CD14-positive monocyte (primary cell): ENCODE measurements around the gene DCHS1. TPM values are rescaled to one million over a fixed set of nuclear protein-coding genes. Genes with fewer than 3 reads are reported as not detected.
A peak's percentile ranks its signal among the peaks of the same experiment; 100 is the strongest.

Experiments used
- DNase-seq, 3 donors: peaks; one replicate each; pipeline ENCODE4 v3.0.0-alpha.2; 2011 to 2022
- H2AFZ ChIP-seq: 2 replicates; pipeline ENCODE4 v1.6.0; 2012; ENCODE audit warnings: mild to moderate bottlenecking, low read depth, low read length, inconsistent platforms; ENCODE audit not compliant: insufficient read depth, poor library complexity, severe bottlenecking
- H3K27ac ChIP-seq, 2 donors: 1 replicate in 1 of 2; 2 replicates in 1 of 2; pipeline ENCODE4 v1.5.1; 2012 to 2013; ENCODE audit warnings: low read length in 2 of 2, control low read depth in 1 of 2, inconsistent platforms in 1 of 2, low read depth in 1 of 2, mild to moderate bottlenecking in 1 of 2
- H3K27me3 ChIP-seq, 2 donors: one replicate each; pipeline versions ENCODE4 v1.6.0 to v1.6.1; 2011 to 2013; ENCODE audit warnings: low read length in 2 of 2; ENCODE audit not compliant: control insufficient read depth in 2 of 2, insufficient read depth in 2 of 2
- H3K36me3 ChIP-seq, 2 donors: replicated peaks in 1 of 2; 1 replicate in 1 of 2; 2 replicates in 1 of 2; pipeline versions ENCODE4 v1.5.1 to v1.6.1; 2012 to 2013; ENCODE audit warnings: low read length in 2 of 2, control low read depth in 1 of 2, inconsistent platforms in 1 of 2, mild to moderate bottlenecking in 1 of 2; ENCODE audit not compliant: insufficient read depth in 2 of 2, control insufficient read depth in 1 of 2
- H3K4me1 ChIP-seq, 2 donors: 1 replicate in 1 of 2; 2 replicates in 1 of 2; pipeline versions ENCODE4 v1.5.1 to v1.6.1; 2012 to 2013; ENCODE audit warnings: low read length in 2 of 2, control low read depth in 1 of 2, inconsistent platforms in 1 of 2, mild to moderate bottlenecking in 1 of 2, moderate library complexity in 1 of 2; ENCODE audit not compliant: insufficient read depth in 2 of 2, control insufficient read depth in 1 of 2
- H3K4me2 ChIP-seq: replicated peaks from 2 replicates; pipeline ENCODE3; 2012; ENCODE audit warnings: low read length, moderate library complexity, mild to moderate bottlenecking; ENCODE audit not compliant: poor library complexity, severe bottlenecking; ENCODE audit errors: extremely low read depth
- H3K4me3 ChIP-seq, 3 experiments: fragments of 200-600 bp in 1 of 3; sonication (generic) in 1 of 3; replicated peaks in 1 of 3; 1 replicate in 2 of 3; 2 replicates in 1 of 3; pipeline ENCODE4 v1.5.1; 2011 to 2013; ENCODE audit warnings: low read length in 3 of 3, mild to moderate bottlenecking in 3 of 3, control low read depth in 2 of 3, low read depth in 2 of 3, inconsistent platforms in 1 of 3, moderate library complexity in 1 of 3
- H3K79me2 ChIP-seq: 2 replicates; pipeline ENCODE4 v1.6.0; 2012; ENCODE audit warnings: mild to moderate bottlenecking, control low read depth, inconsistent platforms, low read length, moderate library complexity; ENCODE audit not compliant: insufficient read depth
- H3K9ac ChIP-seq: 2 replicates; pipeline ENCODE4 v1.6.0; 2017; ENCODE audit warnings: low read length, mild to moderate bottlenecking; ENCODE audit not compliant: insufficient read depth, poor library complexity, severe bottlenecking
- H3K9me3 ChIP-seq, 2 donors: replicated peaks in 1 of 2; 1 replicate in 1 of 2; 2 replicates in 1 of 2; pipeline versions ENCODE4 v1.5.1 to v1.6.1; 2012 to 2013; ENCODE audit warnings: low read length in 2 of 2, control low read depth in 1 of 2; ENCODE audit not compliant: control insufficient read depth in 1 of 2, insufficient read depth in 1 of 2
- H4K20me1 ChIP-seq: 2 replicates; pipeline ENCODE4 v1.6.0; 2012; ENCODE audit warnings: mild to moderate bottlenecking, low read length, control low read depth, moderate library complexity; ENCODE audit not compliant: insufficient read depth
- H3K27ac Mint-ChIP-seq, 7 donors: one replicate each; pipeline ENCODE4 v1.8.0; 2020; ENCODE audit warnings: mild to moderate bottlenecking in 7 of 7, mixed read lengths in 7 of 7, moderate library complexity in 6 of 7, inconsistent platforms in 2 of 7
- H3K27me3 Mint-ChIP-seq, 3 donors: one replicate each; pipeline ENCODE4 v1.8.0; 2021 to 2022; ENCODE audit warnings: low read depth in 3 of 3, mild to moderate bottlenecking in 3 of 3, mixed read lengths in 3 of 3, moderate library complexity in 3 of 3, inconsistent platforms in 1 of 3
- H3K36me3 Mint-ChIP-seq, 2 donors: one replicate each; pipeline ENCODE4 v1.8.0; 2020; ENCODE audit warnings: mixed read lengths in 2 of 2, inconsistent platforms in 1 of 2, mild to moderate bottlenecking in 1 of 2
- H3K4me1 Mint-ChIP-seq: one replicate; pipeline ENCODE4 v1.8.0; 2020; ENCODE audit warnings: mild to moderate bottlenecking, mixed read lengths
- H3K4me3 Mint-ChIP-seq, 2 donors: one replicate each; pipeline ENCODE4 v1.8.0; 2020; ENCODE audit warnings: mild to moderate bottlenecking in 2 of 2, mixed read lengths in 2 of 2, moderate library complexity in 1 of 2
- H3K9me3 Mint-ChIP-seq, 7 donors: one replicate each; pipeline ENCODE4 v1.8.0; 2020 to 2022; ENCODE audit warnings: mixed read lengths in 7 of 7, mild to moderate bottlenecking in 6 of 7, moderate library complexity in 6 of 7, inconsistent platforms in 2 of 7
- CTCF ChIP-seq: fragments of 200-600 bp; IDR thresholded peaks from one replicate; pipeline ENCODE4 v1.8.0; 2022; ENCODE audit warnings: antibody characterized with exemption, mild to moderate bottlenecking
- WGBS: methylation state at CpG from one replicate; pipeline ENCODE4 v1.1.5; 2013; ENCODE audit warnings: missing lambda C conversion rate; ENCODE audit not compliant: insufficient coverage; 5-methylcytosine and 5-hydroxymethylcytosine counted together
- intact Hi-C, 2 donors: fragments of 100-400 bp; cut with micrococcal nuclease; formaldehyde crosslinking; loops; one replicate each; pipeline versions ENCODE4 v1.15.0 to v1.15.1; 2023
- polyA plus RNA-seq, 3 donors: library from polyadenylated mRNA; depleted of rRNA in 1 of 3; unstranded in 2 of 3; stranded (reverse) in 1 of 3; fragments of 300-500 nt in 2 of 3; fragments of >200 nt in 1 of 3; fragmentation: Illumina TruSeq in 2 of 3; gene quantifications; 1 replicate in 2 of 3; 2 replicates in 1 of 3; pipeline ENCODE4 v1.2.3, GENCODE V29; 2012 to 2021

Gene DCHS1
- polyA plus RNA-seq, 3 donors: 0.01 to 0.88 (median 0.02) TPM

DNA sequence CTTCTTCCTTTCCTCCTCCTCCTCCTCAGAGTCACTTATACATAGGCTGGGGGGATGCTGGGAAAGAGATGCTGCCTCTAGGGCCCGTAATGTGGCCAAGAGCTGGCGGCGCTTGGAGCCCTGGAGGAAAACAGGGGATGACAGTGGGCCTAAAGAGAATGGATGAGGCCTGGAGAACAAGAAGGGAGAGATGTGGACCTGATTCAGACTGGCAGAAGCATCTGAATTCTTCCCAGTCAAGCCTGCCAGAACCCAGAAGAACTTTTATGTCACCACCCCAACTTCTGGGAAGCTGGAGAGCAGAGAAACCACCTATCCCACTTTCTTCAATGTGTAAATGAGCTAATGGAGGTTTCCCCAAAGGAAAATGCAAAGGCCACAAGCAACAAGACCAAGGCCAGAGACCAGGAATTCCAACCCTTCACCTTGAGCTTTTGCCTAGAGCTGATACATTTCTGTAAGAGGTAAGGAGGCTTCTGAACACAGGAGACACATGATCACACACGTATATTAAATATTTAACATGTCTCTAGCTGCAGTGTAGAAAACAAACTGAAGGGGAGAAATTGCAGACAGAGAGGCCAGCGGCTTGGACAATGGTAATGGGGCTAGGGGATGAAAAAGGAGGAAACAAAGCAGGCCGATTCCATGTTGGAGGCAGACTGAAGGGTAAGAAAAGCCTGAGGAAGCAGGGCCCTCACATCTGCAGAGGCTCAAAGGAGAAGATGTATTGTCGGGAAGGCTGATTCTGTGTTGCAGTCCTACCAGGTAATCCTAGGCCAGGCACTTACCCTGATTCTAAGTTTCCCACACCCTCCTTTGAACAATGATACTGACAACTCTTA, 53.3 kb downstream of the DCHS1 start:
- intact Hi-C loops: loop anchor here (2.0 to 10.0 kb wide), 6 partner anchors 16 to 118 kb away; partner anchors contain the start of genes MRPL17 (in 2 of the 2), ARFIP2 (in 1 of the 2), TIMM10B (in 1 of the 2) and TPP1 (in 1 of the 2)
- peak overlapping the region in 6 of 7 donors; percentile 63 to 78 (median 76) for H3K27ac Mint-ChIP-seq
- H3K79me2 ChIP-seq: peaks cover 90% of the 10 kb centered on the region
- no peaks in the 10 kb centered on the region for H3K9me3 ChIP-seq
- peak overlapping the region; percentile 89 for H3K4me2 ChIP-seq
- peaks cover 0 to 1% (median 0%) of the 10 kb centered on the region in 7 donors for H3K9me3 Mint-ChIP-seq
- H3K4me3 Mint-ChIP-seq: no peak overlapping the region
- 62% methylated on average over 2 of the region's 7 CpGs for WGBS
- peak overlapping the region; percentile 89 for H2AFZ ChIP-seq
- H3K36me3 Mint-ChIP-seq: peaks cover 38 to 60% of the 10 kb centered on the region in 2 donors
- H3K27ac ChIP-seq: peak overlapping the region in 1 of 2 donors; percentile 90
- peaks cover 2% of the 10 kb centered on the region for H3K4me1 Mint-ChIP-seq
- peak overlapping the region; percentile 70 to 96 (median 93) for H3K4me3 ChIP-seq
- no peak for TF ChIP-seq CTCF
- H4K20me1 ChIP-seq: peaks cover 51% of the 10 kb centered on the region
- H3K27me3 Mint-ChIP-seq: peaks cover 0 to 2% (median 0%) of the 10 kb centered on the region in 3 donors
- H3K9ac ChIP-seq: peak overlapping the region; percentile 80
- no peaks in the 10 kb centered on the region for H3K27me3 ChIP-seq
- peaks cover 38 to 45% of the 10 kb centered on the region in 2 donors for H3K36me3 ChIP-seq
- DNase-seq: peak in 1 of 3 donors; percentile 1
- H3K4me1 ChIP-seq: peaks cover 47 to 51% of the 10 kb centered on the region in 2 donors

GRCh38 chr11:6601041-6601461, 54.6 kb downstream of the DCHS1 start:
- no peak overlapping the region for H3K4me3 ChIP-seq
- no peak overlapping the region for H3K9ac ChIP-seq
- H4K20me1 ChIP-seq: peaks cover 48% of the 10 kb centered on the region
- H3K27ac ChIP-seq: peak overlapping the region in 1 of 2 donors; percentile 90
- H3K4me3 Mint-ChIP-seq: no peak overlapping the region
- H3K27me3 ChIP-seq: no peaks in the 10 kb centered on the region
- H3K4me2 ChIP-seq: no peak overlapping the region
- intact Hi-C loops: loop anchor here (5.0 to 10.0 kb wide), 5 partner anchors 36 to 116 kb away; partner anchors contain the start of genes MRPL17 (in 2 of the 2), ARFIP2 (in 1 of the 2) and TIMM10B (in 1 of the 2)
- peaks cover 0 to 2% (median 0%) of the 10 kb centered on the region in 3 donors for H3K27me3 Mint-ChIP-seq
- H3K36me3 Mint-ChIP-seq: peaks cover 49 to 66% of the 10 kb centered on the region in 2 donors
- peaks cover 2% of the 10 kb centered on the region for H3K4me1 Mint-ChIP-seq
- peak overlapping the region in 2 of 7 donors; percentile 14 to 77 for H3K27ac Mint-ChIP-seq
- no peak for TF ChIP-seq CTCF
- H3K9me3 ChIP-seq: no peaks in the 10 kb centered on the region
- WGBS: 97% methylated on average over 13 of the region's 13 CpGs
- DNase-seq: no peak
- H3K79me2 ChIP-seq: peaks cover 78% of the 10 kb centered on the region
- peaks cover 35 to 38% of the 10 kb centered on the region in 2 donors for H3K4me1 ChIP-seq
- peaks cover 49 to 57% of the 10 kb centered on the region in 2 donors for H3K36me3 ChIP-seq
- H2AFZ ChIP-seq: no peak overlapping the region
- peaks cover 0 to 1% (median 0%) of the 10 kb centered on the region in 7 donors for H3K9me3 Mint-ChIP-seq
